Endothelial cell of umbilical vein (primary cell): ENCODE data around the gene MEPCE. TPM values are rescaled to one million over a fixed set of nuclear protein-coding genes. Genes with fewer than 3 reads are reported as not detected.

Source experiments
- BruUV-seq: library from RNA; stranded (reverse); fragments of 400-500 nt; replicated peaks from 2 replicates; lab custom pipeline; 2021; lab: Mats Ljungman, UMichigan
- CTCF ChIA-PET: fragments of 300-600, 350-600 bp; sonication (Branson Sonifier 250); formaldehyde crosslinking; loops from one replicate; lab custom pipeline; 2021; ENCODE audit warnings: antibody characterized with exemption, inconsistent platforms; lab: Charles Lee
- POLR2A ChIA-PET: fragments of 300-600, 350-600 bp; sonication (Branson Sonifier 250); formaldehyde crosslinking; loops from one replicate; lab custom pipeline; 2021; ENCODE audit warnings: antibody characterized with exemption, inconsistent platforms; lab: Charles Lee
- DNase-seq: peaks from one replicate; pipeline ENCODE4 v3.0.0-alpha.2; 2011; ENCODE audit warnings: low read depth, low spot score
- FAIRE-seq: peaks from 2 replicates; lab custom pipeline; 2011; peaks lifted over from hg19 to GRCh38; lab: Jason Lieb, UNC
- H2AFZ ChIP-seq: 2 replicates; pipeline ENCODE4 v1.6.0; 2012; ENCODE audit warnings: low read depth, low read length, control low read depth, inconsistent platforms
- H3K27ac ChIP-seq: 2 replicates; pipeline ENCODE4 v1.5.1; 2011; ENCODE audit warnings: low read depth, mild to moderate bottlenecking, control low read depth, low read length, moderate library complexity; ENCODE audit not compliant: insufficient read depth
- H3K27me3 ChIP-seq, 2 experiments: 2 replicates each; pipeline versions ENCODE4 v1.6.0 to v1.6.1; 2011; ENCODE audit warnings: low read length in 2 of 2, mixed read lengths in 1 of 2; ENCODE audit not compliant: control insufficient read depth in 2 of 2, insufficient read depth in 2 of 2
- H3K36me3 ChIP-seq, 2 experiments: 2 replicates in 1 of 2; 3 replicates in 1 of 2; pipeline ENCODE4 v1.5.1; 2011; ENCODE audit warnings: low read length in 2 of 2, mild to moderate bottlenecking in 1 of 2, moderate library complexity in 1 of 2; ENCODE audit not compliant: control insufficient read depth in 2 of 2, insufficient read depth in 2 of 2; ENCODE audit errors: extremely low read depth in 1 of 2
- H3K4me1 ChIP-seq: 3 replicates; pipeline ENCODE4 v1.5.1; 2011; ENCODE audit warnings: mild to moderate bottlenecking, low read length; ENCODE audit not compliant: control insufficient read depth, insufficient read depth; ENCODE audit errors: extremely low read depth
- H3K4me2 ChIP-seq: 2 replicates; pipeline ENCODE4 v1.6.1; 2011; ENCODE audit warnings: low read length, control low read depth, mixed read lengths; ENCODE audit not compliant: insufficient read depth
- H3K4me3 ChIP-seq, 3 experiments: fragments of 200-600 bp in 1 of 3; sonication (generic), shearing (Covaris generic) in 1 of 3; replicated peaks in 1 of 3; 2 replicates each; pipeline ENCODE4 v1.5.1; 2011 to 2016; ENCODE audit warnings: control low read depth in 3 of 3, low read length in 3 of 3, mild to moderate bottlenecking in 2 of 3, inconsistent platforms in 1 of 3, low read depth in 1 of 3, moderate library complexity in 1 of 3; ENCODE audit not compliant: insufficient read depth in 1 of 3
- H3K79me2 ChIP-seq: 2 replicates; pipeline ENCODE4 v1.6.0; 2012; ENCODE audit warnings: low read length, inconsistent platforms; ENCODE audit not compliant: control insufficient read depth, insufficient read depth
- H3K9ac ChIP-seq: replicated peaks from 2 replicates; pipeline ENCODE3; 2011; ENCODE audit warnings: low read length, control low read depth; ENCODE audit not compliant: insufficient read depth; ENCODE audit errors: extremely low read depth
- H3K9me1 ChIP-seq: replicated peaks from 3 replicates; pipeline ENCODE4 v1.6.0; 2011; ENCODE audit warnings: mild to moderate bottlenecking, low read length; ENCODE audit not compliant: control insufficient read depth, insufficient read depth; ENCODE audit errors: extremely low read depth
- H3K9me3 ChIP-seq: replicated peaks from 2 replicates; pipeline ENCODE4 v1.5.1; 2012; ENCODE audit warnings: low read length, inconsistent platforms; ENCODE audit not compliant: control insufficient read depth, insufficient read depth
- H4K20me1 ChIP-seq: replicated peaks from 2 replicates; pipeline ENCODE3; 2011; ENCODE audit warnings: mild to moderate bottlenecking, low read length; ENCODE audit not compliant: control insufficient read depth, insufficient read depth; ENCODE audit errors: extremely low read depth
- EZH2 ChIP-seq: IDR thresholded peaks from 2 replicates; pipeline ENCODE4 v1.6.1; 2012; ENCODE audit warnings: borderline replicate concordance, low read depth, mild to moderate bottlenecking, moderate library complexity, low read length, inconsistent platforms; ENCODE audit not compliant: severe bottlenecking
- FOS ChIP-seq: IDR thresholded peaks from 2 replicates; pipeline ENCODE4 v1.6.1; 2011; ENCODE audit warnings: mild to moderate bottlenecking, low read length, moderate library complexity, borderline replicate concordance; ENCODE audit not compliant: insufficient read depth
- GATA2 ChIP-seq: IDR thresholded peaks from 2 replicates; pipeline ENCODE4 v1.7.0; 2011; ENCODE audit warnings: low read depth, mild to moderate bottlenecking, moderate library complexity, mixed read lengths, low read length; ENCODE audit not compliant: insufficient read length, insufficient read depth
- JUN ChIP-seq: IDR thresholded peaks from 2 replicates; pipeline ENCODE4 v1.6.1; 2011; ENCODE audit warnings: borderline replicate concordance, low read depth; ENCODE audit not compliant: insufficient read length, insufficient read depth
- MYC ChIP-seq: IDR thresholded peaks from one replicate; pipeline ENCODE4 v1.6.1; 2011; ENCODE audit warnings: mild to moderate bottlenecking, low read depth, low read length
- POLR2A ChIP-seq: IDR thresholded peaks from 2 replicates; pipeline ENCODE4 v1.6.1; 2012; ENCODE audit warnings: low read depth, mild to moderate bottlenecking, control low read depth, low read length
- POLR2AphosphoS5 ChIP-seq: IDR thresholded peaks from 2 replicates; pipeline ENCODE4 v1.6.1; 2012; ENCODE audit warnings: low read depth, mild to moderate bottlenecking, control low read depth, low read length, moderate library complexity; ENCODE audit not compliant: insufficient read depth
- dilution Hi-C: fragments of 300-500 bp; cut with MboI; formaldehyde crosslinking; loops from one replicate; pipeline ENCODE4 v1.15.0; 2019; ENCODE audit warnings: low sequenced_read_pairs; ENCODE audit not compliant: extremely low pct_ligation_motif_present
- intact Hi-C: fragments of 100-400 bp; cut with micrococcal nuclease; formaldehyde crosslinking; loops from one replicate; pipeline ENCODE4 v1.10.0; 2022
- polyA plus RNA-seq, 4 experiments: library from polyadenylated mRNA; depleted of rRNA in 3 of 4; stranded (reverse) in 3 of 4; unstranded in 1 of 4; fragments of >200 nt; gene quantifications; 2 replicates each; pipeline versions ENCODE4 v1.2.1 to v1.2.3, GENCODE V29; 2011 to 2012; ENCODE audit warnings: missing spikeins in 1 of 4
- total RNA-seq: library from RNA; stranded (reverse); gene quantifications from 2 replicates; pipeline ENCODE4 v1.2.3, GENCODE V29; 2021
- TF ChIP-seq, protein P1 (sequence below), 2 donors: IDR thresholded peaks; 1 replicate in 1 of 2; 2 replicates in 1 of 2; pipeline ENCODE4 v1.5.1; 2011; ENCODE audit warnings: low read length in 2 of 2, mild to moderate bottlenecking in 2 of 2, moderate library complexity in 2 of 2, control low read depth in 1 of 2, inconsistent platforms in 1 of 2, low read depth in 1 of 2; ENCODE audit not compliant: insufficient read depth in 1 of 2; ENCODE audit errors: extremely low read depth in 1 of 2
- TF ChIP-seq, protein P2 (sequence below): IDR thresholded peaks from 2 replicates; pipeline ENCODE4 v1.6.1; 2011; ENCODE audit not compliant: insufficient read depth, insufficient read length

MEPCE gene
- total and polyA plus RNA-seq, 2 donors (not counting 3 experiments of a cell fraction or from before 2014, with no cell fraction given): 23.3 to 45.8 TPM

DNA sequence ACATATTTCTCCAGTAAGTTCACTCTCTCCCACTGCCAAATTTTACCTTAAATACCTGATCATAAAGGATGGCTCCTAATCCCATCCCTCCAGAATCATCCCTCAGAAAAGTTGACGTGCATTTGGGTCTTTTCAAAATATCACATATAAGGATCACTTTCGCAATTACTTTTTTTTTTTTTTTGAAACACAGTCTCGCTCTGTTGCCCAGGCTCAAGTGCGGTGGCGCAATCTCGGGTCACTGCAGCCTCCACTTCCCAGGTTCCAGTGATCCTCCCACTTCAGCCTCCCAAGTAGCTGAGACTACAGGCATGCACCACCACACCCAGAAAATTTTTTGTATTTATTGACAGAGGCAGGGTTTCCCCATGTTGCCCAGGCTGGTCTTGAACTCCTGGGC lies 18.5 kb upstream of the MEPCE start:
- no peaks in the 10 kb centered on the region for H3K4me1 ChIP-seq
- H3K9ac ChIP-seq: no peak overlapping the region
- H4K20me1 ChIP-seq: no peaks in the 10 kb centered on the region
- TF ChIP-seq EZH2 (no peak), GATA2 (no peak), FOS (no peak)
- TF ChIP-seq, protein P1, sequence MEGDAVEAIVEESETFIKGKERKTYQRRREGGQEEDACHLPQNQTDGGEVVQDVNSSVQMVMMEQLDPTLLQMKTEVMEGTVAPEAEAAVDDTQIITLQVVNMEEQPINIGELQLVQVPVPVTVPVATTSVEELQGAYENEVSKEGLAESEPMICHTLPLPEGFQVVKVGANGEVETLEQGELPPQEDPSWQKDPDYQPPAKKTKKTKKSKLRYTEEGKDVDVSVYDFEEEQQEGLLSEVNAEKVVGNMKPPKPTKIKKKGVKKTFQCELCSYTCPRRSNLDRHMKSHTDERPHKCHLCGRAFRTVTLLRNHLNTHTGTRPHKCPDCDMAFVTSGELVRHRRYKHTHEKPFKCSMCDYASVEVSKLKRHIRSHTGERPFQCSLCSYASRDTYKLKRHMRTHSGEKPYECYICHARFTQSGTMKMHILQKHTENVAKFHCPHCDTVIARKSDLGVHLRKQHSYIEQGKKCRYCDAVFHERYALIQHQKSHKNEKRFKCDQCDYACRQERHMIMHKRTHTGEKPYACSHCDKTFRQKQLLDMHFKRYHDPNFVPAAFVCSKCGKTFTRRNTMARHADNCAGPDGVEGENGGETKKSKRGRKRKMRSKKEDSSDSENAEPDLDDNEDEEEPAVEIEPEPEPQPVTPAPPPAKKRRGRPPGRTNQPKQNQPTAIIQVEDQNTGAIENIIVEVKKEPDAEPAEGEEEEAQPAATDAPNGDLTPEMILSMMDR (IDR thresholded peaks at IDR 0.05; ENCODE audit: extremely low read depth in 1 of 2, insufficient read depth in 1 of 2, low read depth in 1 of 2, low read length in 2 of 2): no peak
- TF ChIP-seq, protein P2, sequence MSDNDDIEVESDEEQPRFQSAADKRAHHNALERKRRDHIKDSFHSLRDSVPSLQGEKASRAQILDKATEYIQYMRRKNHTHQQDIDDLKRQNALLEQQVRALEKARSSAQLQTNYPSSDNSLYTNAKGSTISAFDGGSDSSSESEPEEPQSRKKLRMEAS: no peak
- no peak for FAIRE-seq
- no peak overlapping the region for H2AFZ ChIP-seq
- H3K36me3 ChIP-seq: no peaks in the 10 kb centered on the region
- H3K9me3 ChIP-seq: no peaks in the 10 kb centered on the region
- H3K4me3 ChIP-seq: no peak overlapping the region
- dilution Hi-C loops (no loop called here), intact Hi-C loops (no loop called here)
- no peak overlapping the region for H3K4me2 ChIP-seq
- peaks cover 21 to 32% of the 10 kb centered on the region in 2 experiments for H3K27me3 ChIP-seq
- CTCF ChIA-PET: no interaction called here
- no peaks in the 10 kb centered on the region for H3K79me2 ChIP-seq
- DNase-seq: no peak
- POLR2A ChIA-PET: no interaction called here
- BruUV-seq: no TSS peak
- H3K9me1 ChIP-seq: no peaks in the 10 kb centered on the region
- H3K27ac ChIP-seq: no peak overlapping the region

DNA sequence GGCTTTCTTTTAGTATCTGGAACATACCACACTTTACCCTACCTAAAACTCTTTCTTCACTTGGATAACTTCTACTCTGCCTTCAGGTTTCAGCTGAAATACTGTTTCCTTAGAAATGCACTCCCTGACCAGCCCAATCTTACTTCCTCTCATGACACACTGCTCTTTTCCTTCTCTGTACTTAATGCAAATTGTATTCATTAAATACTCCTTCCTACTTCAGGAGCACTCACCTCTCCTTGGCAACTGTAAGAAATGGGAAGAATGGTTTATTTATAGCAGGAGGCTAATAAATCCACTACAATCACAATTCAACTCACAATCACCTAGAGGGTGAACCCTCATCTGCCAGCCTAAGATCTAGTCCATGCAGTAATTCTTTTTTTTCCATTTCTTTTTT lies 16.3 kb upstream of the MEPCE start:
- dilution Hi-C loops (no loop called here), intact Hi-C loops (no loop called here)
- TF ChIP-seq MYC (no peak), FOS (no peak), POLR2AphosphoS5 (no peak), POLR2A (no peak), EZH2 (no peak), JUN (no peak), GATA2 (no peak)
- TF ChIP-seq, protein P1 (IDR thresholded peaks at IDR 0.05; ENCODE audit: extremely low read depth in 1 of 2, insufficient read depth in 1 of 2, low read depth in 1 of 2, low read length in 2 of 2): no peak
- TF ChIP-seq, protein P2: no peak
- peaks cover 19 to 28% of the 10 kb centered on the region in 2 experiments for H3K27me3 ChIP-seq
- H3K36me3 ChIP-seq: no peaks in the 10 kb centered on the region
- DNase-seq (no peak), FAIRE-seq (no peak)
- CTCF ChIA-PET: no interaction called here
- H4K20me1 ChIP-seq: no peaks in the 10 kb centered on the region
- H3K9me1 ChIP-seq: no peaks in the 10 kb centered on the region
- no peak overlapping the region for H3K9ac ChIP-seq
- H2AFZ ChIP-seq: no peak overlapping the region
- no peaks in the 10 kb centered on the region for H3K4me1 ChIP-seq
- BruUV-seq: no TSS peak
- no peak overlapping the region for H3K27ac ChIP-seq
- H3K9me3 ChIP-seq: no peaks in the 10 kb centered on the region
- H3K4me3 ChIP-seq: no peak overlapping the region
- no peaks in the 10 kb centered on the region for H3K79me2 ChIP-seq
- no peak overlapping the region for H3K4me2 ChIP-seq
- POLR2A ChIA-PET: no interaction called here
